IPS-15b (cell line): ENCODE results near the gene MAP3K9.

ENCODE experiments used
- H3K27me3 ChIP-seq: one replicate; pipeline ENCODE4 v1.6.1; 2013; ENCODE audit warnings: low read length; ENCODE audit not compliant: control insufficient read depth, insufficient read depth
- H3K36me3 ChIP-seq: one replicate; pipeline ENCODE4 v1.6.1; 2013; ENCODE audit warnings: low read length; ENCODE audit not compliant: control insufficient read depth, insufficient read depth
- H3K4me1 ChIP-seq: one replicate; pipeline ENCODE4 v1.6.1; 2013; ENCODE audit warnings: mild to moderate bottlenecking, low read length; ENCODE audit not compliant: control insufficient read depth, insufficient read depth
- H3K4me3 ChIP-seq: one replicate; pipeline ENCODE4 v1.5.1; 2013; ENCODE audit warnings: low read depth, low read length
- H3K9ac ChIP-seq: one replicate; pipeline ENCODE4 v1.6.1; 2013; ENCODE audit warnings: low read depth, mild to moderate bottlenecking, low read length
- H3K9me3 ChIP-seq: one replicate; pipeline ENCODE4 v1.6.1; 2013; ENCODE audit warnings: mild to moderate bottlenecking, low read length; ENCODE audit not compliant: control insufficient read depth, insufficient read depth

The MAP3K9 gene

GRCh38 chr14:70812124-70812818 lies 3.0 kb upstream of the MAP3K9 start:
- peaks cover 2% of the 10 kb centered on the region for H3K36me3 ChIP-seq
- no peaks in the 10 kb centered on the region for H3K27me3 ChIP-seq
- no peaks in the 10 kb centered on the region for H3K9me3 ChIP-seq

DNA sequence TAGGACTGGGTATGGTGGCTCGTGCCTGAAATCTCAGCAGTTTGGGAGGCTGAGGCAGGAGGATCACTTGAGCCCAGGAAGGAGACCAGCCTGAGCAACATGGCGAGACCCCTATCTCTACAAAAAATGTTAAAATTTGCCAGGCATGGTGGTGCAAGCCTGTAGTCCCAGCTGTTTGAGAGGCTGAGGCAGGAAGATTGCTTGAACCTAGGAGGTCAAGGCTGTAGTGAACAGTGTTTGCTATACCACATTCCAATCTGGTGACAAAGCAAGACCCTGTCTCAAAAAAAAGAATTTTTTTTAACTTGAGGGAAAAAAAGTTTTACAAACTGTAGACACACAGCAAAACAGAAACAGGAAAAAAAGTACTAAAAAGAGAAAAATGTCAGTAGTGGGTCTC lies 2.3 kb upstream of the MAP3K9 start:
- H3K36me3 ChIP-seq, result peaks cover 2% of the 10 kb centered on the region
- H3K9ac ChIP-seq, result no peak overlapping the region
- H3K4me3 ChIP-seq, result peak overlapping the region; percentile 23
- H3K9me3 ChIP-seq, result no peaks in the 10 kb centered on the region
- peaks cover 21% of the 10 kb centered on the region for H3K4me1 ChIP-seq
- no peaks in the 10 kb centered on the region for H3K27me3 ChIP-seq

More at GRCh38 chr14:70812124-70812818, 3.0 kb upstream of the MAP3K9 start:
- H3K4me1 ChIP-seq, result peaks cover 21% of the 10 kb centered on the region
- no peak overlapping the region for H3K9ac ChIP-seq
- H3K4me3 ChIP-seq, result peak overlapping the region; percentile 8

DNA sequence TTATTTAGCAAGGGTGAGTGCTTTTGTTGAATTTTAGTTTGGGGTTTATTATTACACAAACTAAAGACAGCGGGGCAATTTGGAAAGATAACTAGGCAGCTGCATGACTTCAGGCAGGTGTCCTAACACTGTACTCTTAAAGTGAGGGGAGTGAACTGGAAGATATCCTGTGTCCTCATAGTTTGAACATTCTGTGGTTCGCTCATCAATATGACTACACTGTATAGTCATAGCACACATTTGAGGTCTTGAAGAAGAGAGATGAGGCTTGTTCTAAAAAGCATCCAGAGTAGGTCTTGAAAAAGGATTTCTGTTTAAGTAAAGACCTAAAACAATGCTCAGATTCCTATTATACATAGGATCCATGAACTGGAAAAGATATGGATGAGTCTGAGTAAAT lies 1.7 kb upstream of the MAP3K9 start:
- H3K4me1 ChIP-seq, result peaks cover 18% of the 10 kb centered on the region
- H3K4me3 ChIP-seq, result peak overlapping the region; percentile 80
- H3K9ac ChIP-seq, result no peak overlapping the region

GRCh38 chr14:70810621-70811020 lies 1.3 kb upstream of the MAP3K9 start:
- H3K9ac ChIP-seq, result peak overlapping the region; percentile 57
- no peaks in the 10 kb centered on the region for H3K27me3 ChIP-seq
- no peaks in the 10 kb centered on the region for H3K9me3 ChIP-seq
- H3K4me3 ChIP-seq, result peak overlapping the region; percentile 80
- peaks cover 2% of the 10 kb centered on the region for H3K36me3 ChIP-seq
- H3K4me1 ChIP-seq, result peaks cover 18% of the 10 kb centered on the region

More for the DNA sequence above, 1.7 kb upstream of the MAP3K9 start:
- Histone ChIP-seq H3K9me3 (no peaks in the 10 kb centered on the region), H3K27me3 (no peaks in the 10 kb centered on the region), H3K36me3 (peaks cover 2% of the 10 kb centered on the region)

DNA sequence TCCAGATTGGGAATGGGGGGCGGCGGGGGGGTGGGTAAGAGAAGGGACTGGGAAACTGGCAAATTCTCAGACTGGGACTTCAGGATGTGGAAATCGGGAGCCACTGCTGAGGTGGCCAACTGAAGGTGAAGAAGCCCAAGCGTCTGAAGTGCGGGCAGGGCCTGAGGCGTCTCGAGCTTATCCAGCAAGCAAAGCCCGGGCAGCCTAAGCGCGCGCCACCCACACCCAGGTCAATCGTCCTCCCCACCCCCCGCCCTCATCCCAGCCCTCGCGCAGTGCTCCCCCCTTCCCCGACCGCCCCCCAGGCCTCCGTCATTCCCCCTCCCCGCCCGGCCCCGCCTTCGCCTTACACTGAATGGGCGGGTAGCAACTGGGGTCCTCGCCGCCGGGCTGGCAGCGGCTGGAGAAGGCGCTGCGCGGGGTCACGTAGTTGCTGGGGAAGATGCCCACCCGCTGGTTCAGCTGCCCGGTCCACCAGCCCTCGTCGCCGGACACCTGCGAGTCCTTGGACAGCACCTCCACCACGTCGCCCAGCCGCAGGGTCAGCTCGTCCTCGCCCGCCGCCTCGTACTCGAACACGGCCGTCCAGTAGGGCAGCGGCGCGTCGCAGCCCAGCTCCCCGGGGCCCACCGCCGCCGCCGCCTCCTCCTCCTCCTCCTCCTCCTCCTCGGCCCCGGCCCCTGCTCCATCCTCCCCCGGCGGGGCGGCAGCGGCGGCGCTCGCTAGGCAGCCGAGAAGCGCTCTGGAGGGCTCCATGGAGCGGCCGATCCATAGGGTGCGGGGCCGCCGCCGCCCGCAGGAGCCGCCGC lies 693 bp downstream of the MAP3K9 start:
- Histone ChIP-seq H3K36me3 (peaks cover 2% of the 10 kb centered on the region), H3K9me3 (no peaks in the 10 kb centered on the region), H3K27me3 (no peaks in the 10 kb centered on the region), H3K9ac (no peak overlapping the region), H3K4me1 (peaks cover 20% of the 10 kb centered on the region), H3K4me3 (peak overlapping the region; percentile 79)

DNA sequence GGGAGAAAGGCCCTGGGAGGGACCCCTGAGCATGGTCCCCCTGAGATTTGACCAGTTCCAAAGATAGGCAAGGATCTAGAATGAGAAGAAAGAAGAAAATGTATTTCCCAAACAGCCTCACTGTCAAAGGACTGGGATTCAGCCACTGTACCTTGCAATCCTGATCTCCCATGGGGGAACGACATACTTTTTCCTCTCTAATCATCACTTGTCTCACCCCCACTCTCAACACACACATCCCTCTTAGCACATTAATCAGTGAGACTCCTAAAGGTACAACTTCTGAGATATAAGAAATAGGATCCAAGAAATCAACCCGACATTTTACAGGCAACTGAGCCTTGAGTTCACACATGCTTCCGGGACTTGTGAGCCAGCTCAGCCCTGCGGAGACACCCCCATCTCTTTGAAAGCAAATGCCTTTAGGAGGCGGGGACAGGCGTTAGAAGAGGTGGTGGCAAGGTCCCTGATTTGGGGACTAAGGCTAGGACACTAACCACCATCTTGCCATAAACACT lies 1.4 kb downstream of the MAP3K9 start:
- Histone ChIP-seq H3K9ac (no peak overlapping the region), H3K9me3 (no peaks in the 10 kb centered on the region), H3K36me3 (peaks cover 2% of the 10 kb centered on the region), H3K4me3 (peak overlapping the region; percentile 69), H3K27me3 (no peaks in the 10 kb centered on the region), H3K4me1 (peaks cover 20% of the 10 kb centered on the region)

DNA sequence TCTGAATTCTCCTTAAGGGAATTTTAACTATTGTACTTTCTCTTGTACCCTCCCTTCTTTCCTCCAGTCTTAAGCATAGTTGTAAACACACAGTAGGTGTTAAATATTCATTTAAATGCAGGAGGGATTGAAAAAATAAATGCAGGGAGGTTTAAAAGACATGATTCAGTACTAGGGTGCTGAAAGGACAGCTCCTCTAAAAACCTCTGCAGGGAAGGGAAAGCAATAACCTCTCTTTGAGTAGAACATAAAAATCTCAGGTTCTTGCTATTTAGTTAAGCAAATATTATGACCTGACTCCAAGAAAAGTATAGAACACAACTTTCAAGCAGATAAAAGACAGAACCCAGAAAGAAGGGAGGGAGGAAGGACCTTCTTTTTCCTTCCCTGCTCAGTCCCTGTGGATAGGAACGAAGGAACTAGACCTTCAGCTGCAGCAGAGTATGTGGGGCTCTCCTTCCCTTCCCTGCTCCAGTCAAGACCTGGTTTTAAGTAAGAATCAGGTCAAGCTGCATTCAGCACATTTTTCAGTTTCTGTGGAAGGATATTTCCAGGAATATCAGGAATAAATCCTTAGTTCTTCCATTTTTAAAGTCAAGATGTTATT lies 4.7 kb downstream of the MAP3K9 start:
- Histone ChIP-seq H3K9me3 (no peaks in the 10 kb centered on the region), H3K9ac (no peak overlapping the region), H3K27me3 (no peaks in the 10 kb centered on the region), H3K4me1 (peaks cover 2% of the 10 kb centered on the region), H3K4me3 (no peak overlapping the region), H3K36me3 (peaks cover 13% of the 10 kb centered on the region)

DNA sequence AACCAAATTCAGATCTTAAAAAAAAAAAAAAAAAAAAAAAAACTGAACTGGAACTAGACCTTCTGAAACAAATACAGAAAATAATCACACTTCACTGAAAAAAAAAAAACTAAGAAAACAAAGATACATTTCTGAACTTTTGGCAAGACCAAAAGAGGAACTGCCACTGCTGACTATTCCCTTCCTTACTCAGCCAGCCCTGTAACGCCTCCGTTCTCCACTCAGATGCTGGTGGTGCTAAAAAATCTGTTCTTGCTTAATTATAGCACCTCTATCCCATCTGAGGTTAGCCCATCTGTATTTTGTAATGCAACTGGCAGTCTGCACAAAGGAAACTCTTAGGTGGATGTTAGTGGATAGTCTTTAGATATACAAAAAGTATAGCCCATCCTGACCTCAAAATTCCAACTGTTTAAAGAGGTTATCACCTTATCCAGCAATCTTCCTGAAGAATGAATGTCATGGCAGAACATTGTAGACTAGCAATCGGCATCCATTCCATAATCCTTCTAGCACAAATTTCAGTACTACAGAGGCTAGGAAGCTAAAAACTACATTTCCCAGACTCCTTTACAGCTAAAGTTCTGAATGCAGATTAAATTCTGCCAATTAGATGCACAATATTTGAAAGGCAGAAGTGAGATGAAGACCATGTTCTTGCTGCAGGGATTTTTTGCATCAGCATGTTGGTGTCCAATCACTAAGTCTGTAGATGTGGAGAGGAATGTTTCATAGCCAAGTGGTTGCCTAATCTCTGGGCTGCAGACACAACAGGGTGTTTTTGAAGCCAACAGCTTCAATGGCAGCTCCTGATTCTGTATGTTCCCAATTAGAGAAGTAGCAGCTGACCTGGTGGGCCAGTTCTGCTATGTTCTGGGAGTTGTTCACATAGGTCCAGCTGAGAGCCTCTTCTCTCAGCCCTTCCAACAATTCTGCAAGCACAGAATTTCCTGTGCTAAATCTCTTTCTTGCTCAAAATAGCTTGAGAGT lies 5.7 kb downstream of the MAP3K9 start:
- Histone ChIP-seq H3K36me3 (peaks cover 11% of the 10 kb centered on the region), H3K9me3 (no peaks in the 10 kb centered on the region), H3K27me3 (no peaks in the 10 kb centered on the region), H3K4me1 (peaks cover 2% of the 10 kb centered on the region), H3K4me3 (no peak overlapping the region), H3K9ac (no peak overlapping the region)

DNA sequence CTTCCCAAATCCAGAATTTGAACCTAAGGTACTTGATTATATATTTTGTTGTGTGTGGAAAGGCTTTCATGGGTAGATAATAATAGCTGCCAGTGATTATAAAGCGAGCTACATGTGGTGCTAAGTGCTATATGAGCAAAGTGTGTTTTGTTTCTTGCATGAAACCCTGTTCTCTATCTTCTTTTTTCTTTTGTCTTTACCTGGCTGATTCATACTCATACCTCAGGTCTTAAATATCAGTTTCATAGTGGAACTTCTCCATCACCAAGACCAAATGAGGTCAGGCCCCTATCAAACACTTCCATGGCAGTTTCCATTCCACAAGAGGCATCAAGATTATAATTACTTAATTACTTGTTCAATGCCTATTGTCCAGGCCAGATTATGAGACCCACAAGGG lies 6.9 kb downstream of the MAP3K9 start:
- peaks cover 2% of the 10 kb centered on the region for H3K4me1 ChIP-seq
- no peaks in the 10 kb centered on the region for H3K9me3 ChIP-seq
- H3K9ac ChIP-seq, result no peak overlapping the region
- peaks cover 13% of the 10 kb centered on the region for H3K36me3 ChIP-seq
- H3K27me3 ChIP-seq, result no peaks in the 10 kb centered on the region
- no peak overlapping the region for H3K4me3 ChIP-seq

DNA sequence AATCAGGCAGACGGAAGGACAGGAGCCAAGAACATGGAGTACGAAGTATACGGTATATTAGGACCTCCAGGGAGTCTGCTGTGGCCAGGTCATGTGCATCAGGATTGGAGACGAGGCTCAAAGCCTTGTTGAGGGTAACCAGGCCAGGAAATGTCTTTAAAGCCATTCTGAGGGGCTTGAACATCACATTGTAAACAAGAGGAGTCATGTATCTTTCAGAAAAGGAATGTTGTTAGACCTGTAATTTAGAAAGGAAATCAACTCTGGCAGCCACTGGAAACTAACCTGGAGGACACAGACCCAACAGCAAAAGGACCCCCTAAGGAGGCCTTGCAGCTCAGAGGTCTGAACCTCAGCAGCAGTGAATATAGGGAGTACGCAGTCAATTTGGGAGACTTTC lies 7.5 kb downstream of the MAP3K9 start:
- no peaks in the 10 kb centered on the region for H3K27me3 ChIP-seq

GRCh38 chr14:70796551-70796950 lies 12.8 kb downstream of the MAP3K9 start:
- peaks cover 17% of the 10 kb centered on the region for H3K36me3 ChIP-seq
- H3K4me3 ChIP-seq, result no peak overlapping the region
- H3K4me1 ChIP-seq, result no peaks in the 10 kb centered on the region
- peak overlapping the region; percentile 24 for H3K9ac ChIP-seq
- H3K27me3 ChIP-seq, result no peaks in the 10 kb centered on the region
- no peaks in the 10 kb centered on the region for H3K9me3 ChIP-seq

More for the DNA sequence above, 7.5 kb downstream of the MAP3K9 start:
- H3K9ac ChIP-seq, result no peak overlapping the region
- H3K4me3 ChIP-seq, result no peak overlapping the region
- no peaks in the 10 kb centered on the region for H3K9me3 ChIP-seq
- H3K36me3 ChIP-seq, result peaks cover 13% of the 10 kb centered on the region
- peaks cover 2% of the 10 kb centered on the region for H3K4me1 ChIP-seq
